HepG2 (cell line): ENCODE data around the gene ITPR1. TPM values are rescaled to one million over a fixed set of nuclear protein-coding genes. Genes with fewer than 3 reads are reported as not detected.

ENCODE experiments used
- ATAC-seq: fragments of 200-7000 bp; cut with Tn5 transposase; 3 replicates; pipeline ENCODE4 v1.9.1; 2020; ENCODE audit warnings: mild to moderate bottlenecking, moderate library complexity
- BruUV-seq: library from RNA; stranded (reverse); fragments of 400-500 nt; replicated peaks from 2 replicates; lab custom pipeline; 2021; lab: Mats Ljungman, UMichigan
- CTCF ChIA-PET: fragments of 300-600 bp; formaldehyde crosslinking; extraction: SDS; loops from one replicate; lab custom pipeline; 2021; ENCODE audit warnings: low total read pairs, inconsistent platforms, low intra/inter-chr PET ratio; lab: Yijun Ruan, JAX
- POLR2A ChIA-PET: fragments of 350-600 bp; sonication (Branson Sonifier 250); formaldehyde crosslinking; loops from one replicate; lab custom pipeline; 2020; ENCODE audit warnings: antibody characterized with exemption, inconsistent platforms; lab: Yijun Ruan, JAX
- DNase-seq: peaks from one replicate; pipeline ENCODE4 v3.0.0-alpha.2; 2015; ENCODE audit warnings: low spot score
- FAIRE-seq: peaks from 3 replicates; lab custom pipeline; 2011; peaks lifted over from hg19 to GRCh38; lab: Jason Lieb, UNC
- H2AFZ ChIP-seq: one replicate; pipeline ENCODE4 v1.6.1; 2011; ENCODE audit warnings: low read length, inconsistent platforms
- H3K27ac ChIP-seq: fragments of 300-600 bp; 3 replicates; pipeline ENCODE4 v1.8.0; 2011; ENCODE audit warnings: mixed run types, mild to moderate bottlenecking, mixed read lengths, low read length, inconsistent platforms; ENCODE audit not compliant: insufficient read depth; ENCODE audit errors: extremely low read length
- H3K27me3 ChIP-seq, 2 experiments: fragments of 200-600 bp in 1 of 2; 2 replicates in 1 of 2; 3 replicates in 1 of 2; pipeline versions ENCODE4 v1.6.0 to v1.8.0; 2011; ENCODE audit warnings: low read length in 2 of 2, mild to moderate bottlenecking in 2 of 2, moderate library complexity in 2 of 2, inconsistent platforms in 1 of 2; ENCODE audit not compliant: insufficient read depth in 2 of 2, control insufficient read depth in 1 of 2
- H3K36me3 ChIP-seq, 2 experiments: fragments of 200-600 bp in 1 of 2; replicated peaks in 1 of 2; 2 replicates in 1 of 2; 3 replicates in 1 of 2; pipeline versions ENCODE4 v1.5.1 to v1.8.0; 2011; ENCODE audit warnings: low read length in 2 of 2, inconsistent platforms in 1 of 2; ENCODE audit not compliant: insufficient read depth in 2 of 2, control insufficient read depth in 1 of 2
- H3K4me1 ChIP-seq: 2 replicates; pipeline ENCODE4 v1.5.1; 2012; ENCODE audit warnings: low read length, inconsistent platforms; ENCODE audit not compliant: insufficient read depth
- H3K4me2 ChIP-seq: 2 replicates; pipeline ENCODE4 v1.6.0; 2011; ENCODE audit warnings: low read depth, low read length, inconsistent platforms
- H3K4me3 ChIP-seq, 3 experiments: fragments of 200-600 bp in 1 of 3; sonication (generic), shearing (Covaris generic) in 1 of 3; replicated peaks in 1 of 3; 2 replicates each; pipeline ENCODE4 v1.5.1; 2011 to 2016; ENCODE audit warnings: low read length in 3 of 3, inconsistent platforms in 2 of 3, low read depth in 2 of 3, mild to moderate bottlenecking in 2 of 3, control low read depth in 1 of 3, mixed read lengths in 1 of 3; ENCODE audit not compliant: insufficient read depth in 1 of 3
- H3K79me2 ChIP-seq: one replicate; pipeline ENCODE4 v1.6.1; 2011; ENCODE audit warnings: low read length, inconsistent platforms; ENCODE audit not compliant: insufficient read depth
- H3K9ac ChIP-seq: 2 replicates; pipeline ENCODE4 v1.6.0; 2011; ENCODE audit warnings: mild to moderate bottlenecking, low read depth, low read length, inconsistent platforms; ENCODE audit not compliant: insufficient read depth
- H3K9me3 ChIP-seq: 2 replicates; pipeline ENCODE4 v1.5.1; 2012; ENCODE audit warnings: mild to moderate bottlenecking, low read length
- H4K20me1 ChIP-seq: 2 replicates; pipeline ENCODE4 v1.6.0; 2011; ENCODE audit warnings: inconsistent platforms, mild to moderate bottlenecking, low read length, moderate library complexity; ENCODE audit not compliant: insufficient read depth
- BRCA1 ChIP-seq: sonication (generic); formaldehyde crosslinking; IDR thresholded peaks from 2 replicates; pipeline ENCODE4 v1.4.0; 2020; ENCODE audit warnings: missing genetic modification reagents
- IRF2 ChIP-seq: IDR thresholded peaks from 2 replicates; pipeline ENCODE4 v1.6.1; 2018; ENCODE audit warnings: missing genetic modification reagents, missing compliant biosample characterization
- KLF16 ChIP-seq, 2 experiments: sonication (generic) in 1 of 2; formaldehyde crosslinking in 1 of 2; IDR thresholded peaks; 2 replicates each; pipeline versions ENCODE4 v1.6.1 to v1.8.0; 2016 to 2023; ENCODE audit warnings: missing genetic modification reagents in 2 of 2, missing compliant biosample characterization in 1 of 2
- MIER2 ChIP-seq: IDR thresholded peaks from 2 replicates; pipeline ENCODE4 v1.6.1; 2016; ENCODE audit warnings: missing biosample characterization, missing genetic modification reagents
- MTF2 ChIP-seq: sonication (generic); formaldehyde crosslinking; IDR thresholded peaks from 2 replicates; pipeline ENCODE4 v1.5.0; 2020; ENCODE audit warnings: missing genetic modification reagents, borderline replicate concordance
- NR2C2 ChIP-seq: sonication (generic); formaldehyde crosslinking; IDR thresholded peaks from 2 replicates; pipeline ENCODE4 v1.4.0; 2020; ENCODE audit warnings: missing genetic modification reagents, mild to moderate bottlenecking, moderate library complexity, borderline replicate concordance
- SUZ12 ChIP-seq: fragments of 150-350 bp; IDR thresholded peaks from 2 replicates; pipeline ENCODE4 v1.6.1; 2014; ENCODE audit warnings: low read depth, low read length
- ZBTB33 ChIP-seq: sonication (generic); formaldehyde crosslinking; IDR thresholded peaks from 2 replicates; pipeline ENCODE4 v1.4.0; 2020; ENCODE audit warnings: missing genetic modification reagents
- ZFP37 ChIP-seq: sonication (generic); formaldehyde crosslinking; IDR thresholded peaks from 2 replicates; pipeline ENCODE4 v1.4.0; 2020; ENCODE audit warnings: missing genetic modification reagents, borderline replicate concordance
- ZNF143 ChIP-seq: sonication (generic); formaldehyde crosslinking; IDR thresholded peaks from 2 replicates; pipeline ENCODE4 v1.4.0; 2020; ENCODE audit warnings: missing genetic modification reagents
- ZNF180 ChIP-seq: sonication (generic); formaldehyde crosslinking; IDR thresholded peaks from 2 replicates; pipeline ENCODE4 v1.4.0; 2020; ENCODE audit warnings: low read depth, missing genetic modification reagents, borderline replicate concordance
- ZNF260 ChIP-seq: sonication (generic); formaldehyde crosslinking; IDR thresholded peaks from 2 replicates; pipeline ENCODE4 v1.4.0; 2020; ENCODE audit warnings: missing genetic modification reagents, low read depth, mild to moderate bottlenecking, borderline replicate concordance
- ZNF446 ChIP-seq: sonication (generic); formaldehyde crosslinking; IDR thresholded peaks from 2 replicates; pipeline ENCODE4 v1.5.0; 2020; ENCODE audit warnings: mild to moderate bottlenecking, missing genetic modification reagents
- ZNF607 ChIP-seq: sonication (generic); formaldehyde crosslinking; IDR thresholded peaks from 2 replicates; pipeline ENCODE4 v1.5.1; 2020; ENCODE audit warnings: missing genetic modification reagents, mild to moderate bottlenecking, borderline replicate concordance
- WGBS: methylation state at CpG from one replicate; pipeline ENCODE4 v1.1.6; 2017; ENCODE audit warnings: low lambda C conversion rate; 5-methylcytosine and 5-hydroxymethylcytosine counted together
- in situ Hi-C: cut with HindIII; loops from 2 replicates; pipeline ENCODE4 v1.10.0; 2017; ENCODE audit warnings: low pct_unique_long_range_greater_than_20kb; ENCODE audit not compliant: extremely low pct_ligation_motif_present
- intact Hi-C: fragments of 100-400 bp; cut with micrococcal nuclease; formaldehyde crosslinking; loops from one replicate; pipeline ENCODE4 v1.10.0; 2022; ENCODE audit not compliant: unreplicated experiment
- polyA plus RNA-seq, 8 experiments: library from polyadenylated mRNA; depleted of rRNA in 3 of 8; stranded (reverse) in 7 of 8; unstranded in 1 of 8; fragments of >200 nt; fragmentation: Illumina TruSeq in 4 of 8; extraction: Trizol in 4 of 8; gene quantifications; 2 replicates each; pipeline versions ENCODE4 v1.2.1 to v1.2.3, GENCODE V29; 2011 to 2016; ENCODE audit warnings: low read depth in 4 of 8, missing spikeins in 1 of 8, mixed read lengths in 1 of 8; ENCODE audit not compliant: insufficient read depth in 1 of 8
- total RNA-seq, 5 experiments: library from RNA; depleted of rRNA; stranded (reverse); fragments of >200 nt; fragmentation: Illumina TruSeq; extraction: Trizol; gene quantifications; 2 replicates each; pipeline ENCODE4 v1.2.3, GENCODE V29; 2016; ENCODE audit warnings: low read depth in 1 of 5
- TF ChIP-seq, protein P1 (sequence below), 2 experiments: sonication (generic) in 1 of 2; formaldehyde crosslinking in 1 of 2; IDR thresholded peaks; 2 replicates each; pipeline versions ENCODE4 v1.4.0 to v1.6.1; 2018 to 2020; ENCODE audit warnings: missing genetic modification reagents in 2 of 2, borderline replicate concordance in 1 of 2, low read depth in 1 of 2, mild to moderate bottlenecking in 1 of 2, missing biosample characterization in 1 of 2
- TF ChIP-seq, protein P2 (sequence below): sonication (generic); formaldehyde crosslinking; IDR thresholded peaks from 2 replicates; pipeline ENCODE4 v1.4.0; 2020; ENCODE audit warnings: missing genetic modification reagents, borderline replicate concordance

The ITPR1 gene
- total and polyA plus RNA-seq, 2 of the 13 experiments (the other 11 are each of a cell fraction or from before 2014, with no cell fraction given): 10.0 to 11.4 TPM

DNA sequence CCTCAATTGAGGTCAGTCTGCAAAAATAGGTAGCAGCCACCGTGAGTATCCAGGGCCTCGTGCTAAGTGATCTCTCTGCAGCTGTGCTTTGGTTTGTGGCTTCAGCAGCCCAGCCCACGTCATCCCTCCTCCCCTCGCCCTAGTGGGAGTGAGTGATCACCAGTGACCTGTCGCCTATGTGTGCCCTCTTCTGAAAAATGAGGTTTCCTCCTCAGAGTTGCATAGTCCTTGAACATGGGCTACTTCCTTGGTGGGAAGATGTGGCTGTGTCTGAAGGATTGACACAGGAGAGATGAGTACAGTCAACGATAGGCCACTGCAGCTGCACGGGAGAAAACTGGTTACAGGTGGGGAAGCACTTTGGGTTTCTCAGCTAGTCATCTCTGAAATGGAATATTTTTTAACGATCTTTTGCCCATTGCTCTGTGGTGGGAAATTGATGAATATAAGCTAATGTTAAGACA, 341.3 kb downstream of the ITPR1 start (continued):
- TF ChIP-seq ZBTB33 (CRISPR knock-in tag) (no peak), SUZ12 (no peak), MIER2 (CRISPR knock-in tag) (no peak), MTF2 (no peak), IRF2 (CRISPR knock-in tag) (no peak), ZNF446 (no peak), BRCA1 (no peak), ZNF260 (CRISPR knock-in tag) (no peak)
- TF ChIP-seq, protein P1, sequence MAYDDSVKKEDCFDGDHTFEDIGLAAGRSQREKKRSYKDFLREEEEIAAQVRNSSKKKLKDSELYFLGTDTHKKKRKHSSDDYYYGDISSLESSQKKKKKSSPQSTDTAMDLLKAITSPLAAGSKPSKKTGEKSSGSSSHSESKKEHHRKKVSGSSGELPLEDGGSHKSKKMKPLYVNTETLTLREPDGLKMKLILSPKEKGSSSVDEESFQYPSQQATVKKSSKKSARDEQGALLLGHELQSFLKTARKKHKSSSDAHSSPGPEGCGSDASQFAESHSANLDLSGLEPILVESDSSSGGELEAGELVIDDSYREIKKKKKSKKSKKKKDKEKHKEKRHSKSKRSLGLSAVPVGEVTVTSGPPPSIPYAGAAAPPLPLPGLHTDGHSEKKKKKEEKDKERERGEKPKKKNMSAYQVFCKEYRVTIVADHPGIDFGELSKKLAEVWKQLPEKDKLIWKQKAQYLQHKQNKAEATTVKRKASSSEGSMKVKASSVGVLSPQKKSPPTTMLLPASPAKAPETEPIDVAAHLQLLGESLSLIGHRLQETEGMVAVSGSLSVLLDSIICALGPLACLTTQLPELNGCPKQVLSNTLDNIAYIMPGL (CRISPR knock-in tag; IDR thresholded peaks at IDR 0.05; ENCODE audit: borderline replicate concordance in 1 of 2, low read depth in 1 of 2): no peak

DNA sequence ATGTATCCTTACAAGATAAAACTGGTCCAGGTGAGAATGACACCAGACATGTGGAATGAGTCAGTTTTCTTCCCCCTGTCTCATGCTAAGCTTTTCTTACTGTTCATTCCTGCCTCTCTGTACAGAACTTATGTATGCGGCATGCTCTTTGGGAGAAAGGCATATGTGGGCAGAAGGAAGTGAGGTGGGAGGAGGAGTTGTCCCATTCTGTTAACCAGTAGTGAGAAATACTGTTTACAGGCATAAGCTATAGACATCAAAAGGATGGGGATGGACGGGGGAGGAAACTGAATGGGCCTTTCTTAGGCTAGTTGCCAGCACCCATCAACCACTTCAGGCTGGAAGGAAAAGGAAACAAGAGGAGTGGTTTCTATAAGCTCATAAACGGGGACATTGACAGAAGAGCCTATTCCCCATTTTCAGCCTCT, 342.5 kb downstream of the ITPR1 start:
- Histone ChIP-seq H4K20me1 (no peaks in the 10 kb centered on the region), H3K4me2 (no peak overlapping the region), H3K9me3 (no peaks in the 10 kb centered on the region), H2AFZ (no peak overlapping the region), H3K4me3 (no peak overlapping the region), H3K36me3 (peaks cover 4 to 18% of the 10 kb centered on the region in 2 experiments; a peak in 3 of 5 replicates), H3K27me3 (no peaks in the 10 kb centered on the region), H3K4me1 (no peaks in the 10 kb centered on the region), H3K79me2 (no peaks in the 10 kb centered on the region), H3K9ac (no peak overlapping the region), H3K27ac (no peak overlapping the region)
- WGBS: 94% methylated on average over 3 of the region's 3 CpGs
- no peak for DNase-seq
- POLR2A ChIA-PET: no interaction called here
- BruUV-seq: no TSS peak
- CTCF ChIA-PET: no interaction called here
- ATAC-seq: no peak
- FAIRE-seq: no peak
- intact Hi-C loops (no loop called here), in situ Hi-C loops (no loop called here)
- TF ChIP-seq ZNF143 (CRISPR knock-in tag) (no peak), KLF16 (CRISPR knock-in tag; IDR thresholded peaks at IDR 0.05) (no peak), ZNF180 (no peak), ZNF607 (CRISPR knock-in tag) (no peak), NR2C2 (CRISPR knock-in tag) (no peak), ZFP37 (CRISPR knock-in tag) (no peak)
- TF ChIP-seq, protein P2, sequence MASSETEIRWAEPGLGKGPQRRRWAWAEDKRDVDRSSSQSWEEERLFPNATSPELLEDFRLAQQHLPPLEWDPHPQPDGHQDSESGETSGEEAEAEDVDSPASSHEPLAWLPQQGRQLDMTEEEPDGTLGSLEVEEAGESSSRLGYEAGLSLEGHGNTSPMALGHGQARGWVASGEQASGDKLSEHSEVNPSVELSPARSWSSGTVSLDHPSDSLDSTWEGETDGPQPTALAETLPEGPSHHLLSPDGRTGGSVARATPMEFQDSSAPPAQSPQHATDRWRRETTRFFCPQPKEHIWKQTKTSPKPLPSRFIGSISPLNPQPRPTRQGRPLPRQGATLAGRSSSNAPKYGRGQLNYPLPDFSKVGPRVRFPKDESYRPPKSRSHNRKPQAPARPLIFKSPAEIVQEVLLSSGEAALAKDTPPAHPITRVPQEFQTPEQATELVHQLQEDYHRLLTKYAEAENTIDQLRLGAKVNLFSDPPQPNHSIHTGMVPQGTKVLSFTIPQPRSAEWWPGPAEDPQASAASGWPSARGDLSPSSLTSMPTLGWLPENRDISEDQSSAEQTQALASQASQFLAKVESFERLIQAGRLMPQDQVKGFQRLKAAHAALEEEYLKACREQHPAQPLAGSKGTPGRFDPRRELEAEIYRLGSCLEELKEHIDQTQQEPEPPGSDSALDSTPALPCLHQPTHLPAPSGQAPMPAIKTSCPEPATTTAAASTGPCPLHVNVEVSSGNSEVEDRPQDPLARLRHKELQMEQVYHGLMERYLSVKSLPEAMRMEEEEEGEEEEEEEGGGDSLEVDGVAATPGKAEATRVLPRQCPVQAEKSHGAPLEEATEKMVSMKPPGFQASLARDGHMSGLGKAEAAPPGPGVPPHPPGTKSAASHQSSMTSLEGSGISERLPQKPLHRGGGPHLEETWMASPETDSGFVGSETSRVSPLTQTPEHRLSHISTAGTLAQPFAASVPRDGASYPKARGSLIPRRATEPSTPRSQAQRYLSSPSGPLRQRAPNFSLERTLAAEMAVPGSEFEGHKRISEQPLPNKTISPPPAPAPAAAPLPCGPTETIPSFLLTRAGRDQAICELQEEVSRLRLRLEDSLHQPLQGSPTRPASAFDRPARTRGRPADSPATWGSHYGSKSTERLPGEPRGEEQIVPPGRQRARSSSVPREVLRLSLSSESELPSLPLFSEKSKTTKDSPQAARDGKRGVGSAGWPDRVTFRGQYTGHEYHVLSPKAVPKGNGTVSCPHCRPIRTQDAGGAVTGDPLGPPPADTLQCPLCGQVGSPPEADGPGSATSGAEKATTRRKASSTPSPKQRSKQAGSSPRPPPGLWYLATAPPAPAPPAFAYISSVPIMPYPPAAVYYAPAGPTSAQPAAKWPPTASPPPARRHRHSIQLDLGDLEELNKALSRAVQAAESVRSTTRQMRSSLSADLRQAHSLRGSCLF: no peak
